ENCODE measurements around the gene BCL6. TPM values are rescaled to one million over a fixed set of nuclear protein-coding genes. Genes with fewer than 3 reads are reported as not detected.
A peak's percentile ranks its signal among the peaks of the same experiment; 100 is the strongest.

BCL6 gene
- total and polyA plus RNA-seq, 2 experiments from 2014 or later = 32.0 to 46.5 TPM

DNA sequence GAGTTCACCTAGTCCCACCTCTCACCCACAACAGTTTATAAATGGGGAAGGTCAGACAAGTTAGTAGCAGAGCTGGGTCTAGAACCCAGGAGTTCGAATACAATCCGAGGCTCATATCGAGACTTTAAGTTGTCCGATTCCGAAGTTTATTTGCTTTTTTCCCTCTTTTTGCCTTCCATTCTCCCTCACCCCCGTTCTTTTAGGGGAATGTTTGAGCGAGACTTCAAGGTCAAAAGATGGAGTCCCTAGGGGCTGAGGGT, 7.3 kb downstream of the BCL6 start:
- Histone ChIP-seq H3K4me3 (peak overlapping the region; percentile 61), H3K4me2 (peak overlapping the region; percentile 94), H3K27ac (peak overlapping the region; percentile 93), H3K9me3 (ENCODE audit: low read depth) (no peaks in the 10 kb centered on the region), H3K27me3 (no peaks in the 10 kb centered on the region), H4K20me1 (ENCODE audit: insufficient read depth, poor library complexity, severe bottlenecking) (peaks cover 69% of the 10 kb centered on the region), H3K36me3 (replicated peaks; ENCODE audit: insufficient read depth, low read depth) (no peaks in the 10 kb centered on the region), H3K79me2 (peaks cover 85% of the 10 kb centered on the region), H3K4me1 (ENCODE audit: insufficient read depth) (peaks cover 29% of the 10 kb centered on the region), H2AFZ (peak overlapping the region; percentile 34), H3K9me2 (replicated peaks; ENCODE audit: insufficient read depth) (no peaks in the 10 kb centered on the region)
- WGBS (ENCODE audit: low lambda C conversion rate, missing lambda C conversion rate) = 5% methylated on average over 7 of the region's 7 CpGs
- DNase-seq (ENCODE audit: low spot score) = no peak
- TF ChIP-seq, protein P1, sequence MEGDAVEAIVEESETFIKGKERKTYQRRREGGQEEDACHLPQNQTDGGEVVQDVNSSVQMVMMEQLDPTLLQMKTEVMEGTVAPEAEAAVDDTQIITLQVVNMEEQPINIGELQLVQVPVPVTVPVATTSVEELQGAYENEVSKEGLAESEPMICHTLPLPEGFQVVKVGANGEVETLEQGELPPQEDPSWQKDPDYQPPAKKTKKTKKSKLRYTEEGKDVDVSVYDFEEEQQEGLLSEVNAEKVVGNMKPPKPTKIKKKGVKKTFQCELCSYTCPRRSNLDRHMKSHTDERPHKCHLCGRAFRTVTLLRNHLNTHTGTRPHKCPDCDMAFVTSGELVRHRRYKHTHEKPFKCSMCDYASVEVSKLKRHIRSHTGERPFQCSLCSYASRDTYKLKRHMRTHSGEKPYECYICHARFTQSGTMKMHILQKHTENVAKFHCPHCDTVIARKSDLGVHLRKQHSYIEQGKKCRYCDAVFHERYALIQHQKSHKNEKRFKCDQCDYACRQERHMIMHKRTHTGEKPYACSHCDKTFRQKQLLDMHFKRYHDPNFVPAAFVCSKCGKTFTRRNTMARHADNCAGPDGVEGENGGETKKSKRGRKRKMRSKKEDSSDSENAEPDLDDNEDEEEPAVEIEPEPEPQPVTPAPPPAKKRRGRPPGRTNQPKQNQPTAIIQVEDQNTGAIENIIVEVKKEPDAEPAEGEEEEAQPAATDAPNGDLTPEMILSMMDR (IDR thresholded peaks at IDR 0.05; ENCODE audit: poor library complexity) = no peak
- no peak for TF ChIP-seq EZH2 (IDR thresholded peaks at IDR 0.05; ENCODE audit: borderline replicate concordance)
- no peak for TF ChIP-seq EZH2phosphoT487 (IDR thresholded peaks at IDR 0.05; ENCODE audit: low read depth, severe bottlenecking, unreplicated experiment)

DNA sequence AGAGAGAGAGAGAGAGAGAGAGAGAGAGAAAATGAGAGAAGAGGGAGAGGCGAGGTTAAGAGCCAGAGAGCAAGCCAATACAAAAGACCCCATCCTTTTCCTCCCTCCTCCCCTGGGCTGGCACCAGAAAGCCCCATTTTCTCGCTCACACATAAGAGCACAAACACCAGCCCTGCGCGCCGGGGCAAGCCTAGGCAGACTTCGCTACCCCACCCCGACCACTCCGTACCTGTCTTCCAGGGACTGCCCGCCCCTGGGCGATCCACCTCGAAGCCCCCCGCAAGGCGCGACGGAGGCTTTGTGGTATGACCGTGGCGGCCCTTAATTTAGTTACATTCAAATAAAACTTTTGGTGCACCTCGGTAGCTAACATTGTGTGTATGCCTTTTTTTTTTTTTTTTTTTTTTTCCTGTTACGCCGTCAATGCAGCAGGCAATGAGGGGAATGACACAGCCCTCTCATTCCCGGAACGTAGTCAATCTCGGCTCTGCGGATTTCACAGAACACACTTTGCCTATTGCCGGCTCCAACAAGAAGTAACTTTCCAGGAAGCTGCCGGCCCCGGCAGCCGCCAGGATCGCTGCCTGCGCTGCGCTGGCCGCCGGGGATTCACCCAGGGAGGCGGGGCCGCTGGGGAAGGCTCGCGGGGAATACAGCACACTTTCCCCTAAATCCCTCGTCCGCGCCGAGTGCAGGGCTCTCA, 7.7 kb downstream of the BCL6 start:
- WGBS (ENCODE audit: low lambda C conversion rate, missing lambda C conversion rate) = 4% methylated on average over 40 of the region's 41 CpGs
- H3K79me2 ChIP-seq = peaks cover 82% of the 10 kb centered on the region
- H3K4me1 ChIP-seq (ENCODE audit: insufficient read depth) = peaks cover 29% of the 10 kb centered on the region
- DNase-seq (ENCODE audit: low spot score) = peak; percentile 85
- no peaks in the 10 kb centered on the region for H3K9me3 ChIP-seq (ENCODE audit: low read depth)
- H3K4me3 ChIP-seq = peak overlapping the region; percentile 61
- H3K4me2 ChIP-seq = peak overlapping the region; percentile 94
- H2AFZ ChIP-seq = peak overlapping the region; percentile 34
- no peaks in the 10 kb centered on the region for H3K27me3 ChIP-seq
- peaks cover under 1% of the 10 kb centered on the region for H3K36me3 ChIP-seq (replicated peaks; ENCODE audit: insufficient read depth, low read depth)
- TF ChIP-seq EZH2phosphoT487 (IDR thresholded peaks at IDR 0.05; ENCODE audit: low read depth, severe bottlenecking, unreplicated experiment) = no peak
- TF ChIP-seq EZH2 (IDR thresholded peaks at IDR 0.05; ENCODE audit: borderline replicate concordance) = no peak
- TF ChIP-seq, protein P1 (IDR thresholded peaks at IDR 0.05; ENCODE audit: poor library complexity) = no peak
- H4K20me1 ChIP-seq (ENCODE audit: insufficient read depth, poor library complexity, severe bottlenecking) = peaks cover 64% of the 10 kb centered on the region
- H3K27ac ChIP-seq = peak overlapping the region; percentile 93
- H3K9me2 ChIP-seq (replicated peaks; ENCODE audit: insufficient read depth) = no peaks in the 10 kb centered on the region

DNA sequence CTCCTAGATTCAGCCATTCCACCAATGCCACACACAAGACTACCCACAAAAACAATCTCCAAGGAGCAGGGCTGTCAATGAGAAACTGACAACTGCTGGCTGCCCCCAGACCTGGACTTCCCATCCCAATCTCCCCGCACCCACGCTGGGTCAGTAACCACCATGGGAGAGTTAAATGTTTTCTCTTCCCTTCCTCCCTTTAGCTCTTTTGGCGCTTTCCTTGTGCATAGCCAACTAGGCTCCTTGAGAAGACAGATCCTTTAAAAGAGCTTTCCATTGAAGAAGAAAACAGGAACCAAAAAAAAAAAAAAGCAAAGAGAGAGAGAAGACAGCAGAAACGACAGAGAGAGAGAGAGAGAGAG, 8.3 kb downstream of the BCL6 start:
- peaks cover 5% of the 10 kb centered on the region for H3K36me3 ChIP-seq (replicated peaks; ENCODE audit: insufficient read depth, low read depth)
- H3K9me2 ChIP-seq (replicated peaks; ENCODE audit: insufficient read depth) = no peaks in the 10 kb centered on the region
- no peak for TF ChIP-seq EZH2 (IDR thresholded peaks at IDR 0.05; ENCODE audit: borderline replicate concordance)
- TF ChIP-seq, protein P1 (IDR thresholded peaks at IDR 0.05; ENCODE audit: poor library complexity) = no peak
- no peak for TF ChIP-seq EZH2phosphoT487 (IDR thresholded peaks at IDR 0.05; ENCODE audit: low read depth, severe bottlenecking, unreplicated experiment)
- peak overlapping the region; percentile 61 for H3K4me3 ChIP-seq
- peak overlapping the region; percentile 94 for H3K4me2 ChIP-seq
- peak overlapping the region; percentile 93 for H3K27ac ChIP-seq
- H3K4me1 ChIP-seq (ENCODE audit: insufficient read depth) = peaks cover 29% of the 10 kb centered on the region
- H3K79me2 ChIP-seq = peaks cover 82% of the 10 kb centered on the region
- DNase-seq (ENCODE audit: low spot score) = no peak
- no peak overlapping the region for H2AFZ ChIP-seq
- H4K20me1 ChIP-seq (ENCODE audit: insufficient read depth, poor library complexity, severe bottlenecking) = peaks cover 61% of the 10 kb centered on the region
- no peaks in the 10 kb centered on the region for H3K9me3 ChIP-seq (ENCODE audit: low read depth)
- 42% methylated on average over 3 of the region's 4 CpGs for WGBS (ENCODE audit: low lambda C conversion rate, missing lambda C conversion rate)
- no peaks in the 10 kb centered on the region for H3K27me3 ChIP-seq

Data from hepatocyte (in vitro differentiated cells).